GM21423 (cell line): ENCODE data around the gene ERLEC1.
"Not testable (repeated sequence)": the region's sequence is repeated elsewhere in the genome, so short reads cannot be mapped to it uniquely, and the experiment has no call there.

Source experiments
- ATAC-seq: cut with Tn5 transposase; IDR thresholded peaks from one replicate; pipeline ENCODE4 v1.9.1; 2021; ENCODE audit warnings: mild to moderate bottlenecking, moderate library complexity; ENCODE audit not compliant: unreplicated experiment

Gene ERLEC1

DNA sequence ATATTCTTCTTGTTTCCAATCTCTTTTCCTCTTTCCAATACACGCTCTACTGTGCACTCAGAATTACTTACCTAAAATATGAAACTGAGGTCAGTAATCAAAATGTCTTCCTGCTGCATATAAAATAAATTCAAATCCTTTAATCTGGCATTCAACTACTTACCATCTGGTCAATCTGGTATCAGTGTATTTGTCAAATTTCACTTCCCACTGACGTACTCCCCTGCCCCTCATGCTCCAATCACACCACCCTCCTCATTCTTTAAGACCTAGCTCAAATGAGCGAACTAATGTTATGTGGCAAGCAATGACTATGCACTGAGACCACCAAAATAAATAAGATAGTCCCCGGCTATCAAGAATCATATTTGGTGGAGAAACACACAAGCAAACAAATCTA is 6.8 kb upstream of the ERLEC1 start:
- ATAC-seq = no peak

DNA sequence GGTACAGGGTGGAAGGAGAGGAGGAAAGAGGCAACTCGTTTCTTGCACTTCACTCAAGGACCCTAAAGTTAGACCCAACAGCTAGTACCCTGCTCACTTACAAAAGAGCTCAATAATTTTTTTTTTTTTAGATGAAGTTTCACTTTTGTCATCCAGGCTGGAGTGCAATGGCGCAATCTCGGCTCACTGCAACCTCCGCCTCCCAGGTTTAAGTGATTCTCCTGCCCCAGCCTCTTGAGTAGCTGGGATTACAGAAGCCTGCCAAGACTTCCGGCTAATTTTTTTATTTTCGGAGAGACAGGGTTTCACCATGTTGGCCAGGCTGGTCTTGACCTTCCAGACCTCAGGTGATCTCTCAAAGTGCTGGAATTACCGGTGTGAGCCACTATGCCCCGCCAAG is 4.2 kb upstream of the ERLEC1 start:
- no peak for ATAC-seq

- no peak for ATAC-seq
These were observed 2.4 kb upstream of the ERLEC1 start for GRCh38 chr2:53784436-53784835.

DNA sequence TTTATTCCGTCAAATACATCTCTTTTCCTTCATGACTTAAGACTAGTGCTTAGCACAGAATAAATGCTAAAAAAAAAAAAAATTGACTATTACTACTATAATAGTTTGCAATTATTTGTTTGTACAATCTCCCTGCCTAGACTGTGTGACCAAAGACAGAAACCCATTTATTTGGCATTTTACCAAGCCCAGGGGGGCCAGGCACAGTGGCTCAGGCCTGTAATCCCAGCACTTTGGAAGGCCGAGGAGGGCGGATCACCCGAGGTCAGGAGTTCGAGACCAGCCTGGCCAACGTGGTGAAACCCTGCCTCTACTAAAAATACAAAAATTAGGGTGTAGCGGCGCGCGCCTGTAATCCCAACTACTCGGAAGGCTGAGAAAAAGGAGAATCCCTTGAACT is 1.5 kb upstream of the ERLEC1 start:
- no peak for ATAC-seq

- peak; percentile 10 for ATAC-seq
These were observed 516 bp upstream of the ERLEC1 start for GRCh38 chr2:53786352-53786704.

DNA sequence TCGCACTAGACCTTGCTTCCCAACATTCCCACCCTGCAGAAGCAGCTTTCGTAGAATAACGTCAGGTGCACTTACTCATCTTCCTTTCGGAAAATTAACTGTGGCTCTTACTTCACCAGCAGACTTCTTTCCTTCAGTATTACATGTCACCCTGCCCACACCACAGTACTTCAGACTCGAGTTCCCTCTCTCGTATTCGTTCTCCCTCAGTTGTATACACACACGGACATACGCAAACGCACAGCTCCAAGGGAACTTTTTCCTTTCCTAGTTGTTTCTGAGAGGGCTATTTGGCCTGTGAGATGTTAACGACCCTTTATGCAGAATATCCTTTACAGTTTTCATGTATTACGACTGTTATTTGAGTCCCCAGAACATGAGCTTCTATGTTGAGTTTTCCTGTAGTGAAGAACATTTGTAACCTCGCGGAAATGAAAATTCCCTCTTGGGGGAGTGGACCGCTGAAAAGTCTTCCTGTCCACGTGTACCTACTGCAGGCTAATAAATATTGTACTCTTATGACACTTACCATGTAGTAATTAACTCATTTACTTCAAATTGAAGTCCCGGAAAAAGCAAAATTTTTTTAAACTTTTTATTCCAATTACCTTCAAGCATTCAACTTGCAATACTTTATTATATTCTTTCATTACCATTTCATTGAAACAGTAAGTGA is 908 bp downstream of the ERLEC1 start:
- no peak for ATAC-seq

GRCh38 chr2:53793261-53793660 is 6.4 kb downstream of the ERLEC1 start:
- no peak for ATAC-seq

GRCh38 chr2:53793821-53794220 is 7.0 kb downstream of the ERLEC1 start:
- no peak for ATAC-seq

- no peak for ATAC-seq
These were observed 14.7 kb downstream of the ERLEC1 start for GRCh38 chr2:53801547-53801946.

DNA sequence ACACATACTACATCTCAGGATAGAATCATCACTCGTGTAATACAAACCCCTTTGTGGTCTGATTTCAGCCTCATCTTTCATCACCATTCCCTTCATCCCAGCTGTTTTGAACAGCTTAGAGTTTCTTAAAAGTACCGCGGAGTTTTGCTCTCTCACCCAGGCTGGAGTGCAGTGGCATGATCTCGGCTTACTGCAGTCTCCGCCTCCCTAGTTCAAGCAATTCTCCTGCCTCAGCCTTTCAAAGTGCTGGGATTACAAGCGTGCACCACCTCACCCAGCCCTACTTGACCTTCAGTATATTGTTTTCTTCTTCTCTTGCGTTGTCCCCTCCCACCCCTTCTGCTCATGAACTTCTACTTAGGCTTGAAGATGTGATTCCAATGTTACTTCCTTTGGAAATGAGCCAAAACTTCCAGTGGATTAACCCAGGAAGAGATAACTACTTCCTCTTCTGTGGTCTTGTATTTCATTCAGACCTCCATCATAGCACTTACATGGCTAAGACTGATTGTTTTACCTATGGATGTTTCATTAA is 15.8 kb downstream of the ERLEC1 start:
- ATAC-seq = no peak

GRCh38 chr2:53811601-53812000 is 24.8 kb downstream of the ERLEC1 start:
- ATAC-seq = no peak

GRCh38 chr2:53813151-53813550 is 26.3 kb downstream of the ERLEC1 start:
- ATAC-seq = no peak

DNA sequence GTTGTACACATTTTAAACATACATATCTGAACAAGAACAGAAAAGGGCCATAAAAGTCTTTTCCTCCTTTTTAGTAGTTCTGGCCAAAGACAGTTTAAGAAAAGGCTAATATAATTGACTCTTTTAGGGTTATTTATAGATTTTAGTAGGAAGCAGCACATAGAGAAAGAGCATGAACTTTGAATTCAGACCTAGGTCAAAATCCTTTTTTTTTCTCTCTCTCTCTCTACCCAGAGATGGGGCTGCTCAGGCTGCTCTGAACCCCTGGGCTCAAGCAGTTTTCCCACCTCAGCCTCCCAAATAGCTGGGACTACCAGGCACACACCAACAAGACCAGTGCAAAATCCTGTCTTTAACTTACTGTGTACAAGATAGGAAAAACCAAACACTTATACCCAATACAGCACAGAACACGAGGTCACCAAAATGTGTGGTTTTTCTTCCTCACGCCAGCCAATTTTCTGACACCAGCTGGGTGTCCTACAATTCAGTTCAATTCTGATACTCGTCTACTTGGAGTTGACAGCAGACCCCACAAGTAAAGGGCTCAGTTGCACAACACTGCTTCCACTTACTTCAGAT is 32.1 kb downstream of the ERLEC1 start:
- no peak for ATAC-seq

GRCh38 chr2:53819634-53820033 is 32.8 kb downstream of the ERLEC1 start:
- ATAC-seq = no peak

GRCh38 chr2:53820048-53820447 is 33.2 kb downstream of the ERLEC1 start:
- ATAC-seq = no peak

DNA sequence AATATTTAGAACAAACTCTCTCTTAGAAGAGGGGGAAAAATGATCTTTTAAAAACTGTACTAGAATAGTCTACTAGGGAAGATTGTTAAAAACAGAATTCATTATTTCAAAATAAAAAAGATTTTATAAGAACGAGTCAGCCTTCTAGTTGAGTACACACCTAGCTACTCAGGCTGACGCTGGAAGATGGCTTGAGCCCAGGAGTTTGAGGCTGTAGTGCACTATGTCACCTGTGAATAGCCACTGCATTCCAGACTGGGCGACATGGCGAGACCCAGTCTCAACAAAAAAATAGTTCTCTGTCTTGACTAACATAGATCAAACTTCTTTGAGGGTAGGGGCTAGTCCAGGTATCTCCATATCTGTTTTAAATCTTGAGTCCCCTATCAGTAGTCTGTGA is 33.9 kb downstream of the ERLEC1 start:
- ATAC-seq = no peak

DNA sequence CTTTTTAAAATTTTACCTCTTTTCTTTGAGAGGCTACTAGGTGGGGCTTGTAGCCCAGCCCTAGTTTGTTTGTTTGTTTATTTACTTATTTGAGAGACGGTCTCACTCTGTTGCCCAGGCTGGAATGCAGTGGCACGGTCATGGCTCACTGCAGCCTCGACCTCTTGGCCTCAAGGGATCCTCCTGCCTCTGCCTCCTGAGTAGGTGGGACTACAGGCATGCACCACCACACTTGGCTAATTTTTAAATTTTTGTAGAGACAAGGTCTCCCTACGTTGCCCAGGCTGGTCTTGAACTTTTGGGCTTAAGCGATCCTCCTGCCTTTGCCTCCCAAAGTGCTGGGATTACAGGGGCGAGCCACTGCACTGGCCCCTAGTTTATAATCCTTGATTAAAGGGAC is 35.0 kb downstream of the ERLEC1 start:
- no peak for ATAC-seq

DNA sequence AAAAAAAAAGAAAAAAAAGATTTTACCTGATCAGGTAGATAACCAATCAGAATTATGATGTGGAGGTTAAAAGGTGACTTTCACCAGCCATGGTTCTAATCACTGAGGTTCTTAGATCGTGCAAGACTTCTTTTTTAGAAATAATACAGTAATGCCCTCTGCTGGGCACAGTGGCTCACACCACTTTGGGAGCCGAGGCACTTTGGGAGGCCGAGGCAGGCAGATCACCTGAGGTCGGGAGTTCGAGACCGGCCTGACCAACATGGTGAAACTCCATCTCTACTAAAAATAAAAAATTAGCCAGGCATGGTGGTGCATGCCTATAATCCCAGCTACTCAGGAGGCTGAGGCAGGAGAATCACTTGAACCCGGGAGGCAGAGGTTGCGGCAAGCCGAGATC is 36.8 kb downstream of the ERLEC1 start:
- not testable (repeated sequence) for ATAC-seq

- no peak for ATAC-seq
These were observed 39.2 kb downstream of the ERLEC1 start for GRCh38 chr2:53826030-53826410.

GRCh38 chr2:53826587-53827397 is 39.9 kb downstream of the ERLEC1 start:
- no peak for ATAC-seq

- no peak for ATAC-seq
These were observed 40.7 kb downstream of the ERLEC1 start for GRCh38 chr2:53827398-53828175.
